SK-N-SH treated with all-trans-retinoic acid at 6 μM for 48 hours (cell line): ENCODE results near the gene MPPED2.

ENCODE experiments used
- ARNTL ChIP-seq: fragments of 450-650 bp; formaldehyde crosslinking; IDR thresholded peaks from 2 replicates; pipeline ENCODE4 v1.5.0; 2020; ENCODE audit warnings: low read depth, mild to moderate bottlenecking, moderate library complexity, borderline replicate concordance
- ISL1 ChIP-seq: fragments of 250-450 bp; sonication (Bioruptor Pico); IDR thresholded peaks from 2 replicates; pipeline ENCODE4 v2.1.2; 2022; ENCODE audit warnings: mild to moderate bottlenecking, moderate library complexity
- PATZ1 ChIP-seq: fragments of 250-450 bp; sonication (Bioruptor Pico); IDR thresholded peaks from 2 replicates; pipeline ENCODE4 v1.8.0; 2020; ENCODE audit warnings: mild to moderate bottlenecking, moderate library complexity, borderline replicate concordance
- ZFP30 ChIP-seq: fragments of 450-650 bp; formaldehyde crosslinking; IDR thresholded peaks from 2 replicates; pipeline ENCODE4 v1.5.0; 2022; ENCODE audit warnings: mild to moderate bottlenecking, moderate library complexity
- TF ChIP-seq, protein P1 (sequence below): fragments of 250-450 bp; sonication (Bioruptor Pico); IDR thresholded peaks from 2 replicates; pipeline ENCODE4 v1.5.1; 2020; ENCODE audit warnings: low read depth, mild to moderate bottlenecking, moderate library complexity

- TF ChIP-seq ARNTL (CRISPR knock-in tag), result no peak
- TF ChIP-seq ZFP30 (CRISPR knock-in tag), result no peak
- TF ChIP-seq, protein P1, sequence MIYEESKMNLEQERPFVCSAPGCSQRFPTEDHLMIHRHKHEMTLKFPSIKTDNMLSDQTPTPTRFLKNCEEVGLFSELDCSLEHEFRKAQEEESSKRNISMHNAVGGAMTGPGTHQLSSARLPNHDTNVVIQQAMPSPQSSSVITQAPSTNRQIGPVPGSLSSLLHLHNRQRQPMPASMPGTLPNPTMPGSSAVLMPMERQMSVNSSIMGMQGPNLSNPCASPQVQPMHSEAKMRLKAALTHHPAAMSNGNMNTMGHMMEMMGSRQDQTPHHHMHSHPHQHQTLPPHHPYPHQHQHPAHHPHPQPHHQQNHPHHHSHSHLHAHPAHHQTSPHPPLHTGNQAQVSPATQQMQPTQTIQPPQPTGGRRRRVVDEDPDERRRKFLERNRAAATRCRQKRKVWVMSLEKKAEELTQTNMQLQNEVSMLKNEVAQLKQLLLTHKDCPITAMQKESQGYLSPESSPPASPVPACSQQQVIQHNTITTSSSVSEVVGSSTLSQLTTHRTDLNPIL, result no peak
- no peak for TF ChIP-seq PATZ1 (CRISPR knock-in tag)
- no peak for TF ChIP-seq ISL1 (CRISPR knock-in tag)
These were observed 45.0 kb upstream of the MPPED2 start for GRCh38 chr11:30631148-30631547.
